GM18951 (cell line): ENCODE results near the gene SLC22A2.
"Not testable (repeated sequence)": the region's sequence is repeated elsewhere in the genome, so short reads cannot be mapped to it uniquely, and the experiment has no call there.

Experiments
- POLR2A ChIP-seq: IDR thresholded peaks from 4 replicates; pipeline ENCODE4 v1.6.1; 2011; ENCODE audit warnings: mild to moderate bottlenecking; ENCODE audit not compliant: insufficient read length, insufficient read depth; ENCODE audit errors: extremely low read depth
- in situ Hi-C: fragments of 300-500 bp; cut with MboI; formaldehyde crosslinking; loops from one replicate; pipeline ENCODE4 v1.12.0; 2022; ENCODE audit warnings: low sequenced_read_pairs, mixed read lengths, inconsistent platforms; ENCODE audit not compliant: unreplicated experiment

SLC22A2 gene

GRCh38 chr6:160258346-160259142, at the start of gene SLC22A2:
TSS of gene SLC22A2 (minus strand) at chr6:160258821. CDS start at chr6:160258757, 64 bp downstream.
- no peak for TF ChIP-seq POLR2A
- in situ Hi-C loops = no loop called here

- TF ChIP-seq POLR2A = no peak
- in situ Hi-C loops = no loop called here
Observed at GRCh38 chr6:160305926-160306713, 47.5 kb upstream of the SLC22A2 start.

- in situ Hi-C loops = no loop called here
Observed at GRCh38 chr6:160303806-160304205, 45.2 kb upstream of the SLC22A2 start.

GRCh38 chr6:160302431-160303082, 43.9 kb upstream of the SLC22A2 start:
- in situ Hi-C loops = not testable (repeated sequence)

More at GRCh38 chr6:160303806-160304205, 45.2 kb upstream of the SLC22A2 start:
- no peak for TF ChIP-seq POLR2A

GRCh38 chr6:160301339-160301738, 42.7 kb upstream of the SLC22A2 start:
- TF ChIP-seq POLR2A = no peak
- in situ Hi-C loops = no loop called here

GRCh38 chr6:160300076-160300695, 41.6 kb upstream of the SLC22A2 start:
- in situ Hi-C loops = no loop called here
- TF ChIP-seq POLR2A = no peak

- no peak for TF ChIP-seq POLR2A
Observed at GRCh38 chr6:160299559-160299958, 40.9 kb upstream of the SLC22A2 start.

GRCh38 chr6:160298121-160298520, 39.5 kb upstream of the SLC22A2 start:
- in situ Hi-C loops = no loop called here
- no peak for TF ChIP-seq POLR2A

More at GRCh38 chr6:160299559-160299958, 40.9 kb upstream of the SLC22A2 start:
- in situ Hi-C loops = no loop called here

GRCh38 chr6:160297310-160297709, 38.7 kb upstream of the SLC22A2 start:
- no peak for TF ChIP-seq POLR2A
- in situ Hi-C loops = no loop called here

GRCh38 chr6:160293844-160294243, 35.2 kb upstream of the SLC22A2 start:
- in situ Hi-C loops = no loop called here
- no peak for TF ChIP-seq POLR2A

- in situ Hi-C loops = no loop called here
- no peak for TF ChIP-seq POLR2A
Observed at GRCh38 chr6:160285541-160286105, 27.0 kb upstream of the SLC22A2 start.

- in situ Hi-C loops = no loop called here
- no peak for TF ChIP-seq POLR2A
Observed at GRCh38 chr6:160284575-160284974, 26.0 kb upstream of the SLC22A2 start.

GRCh38 chr6:160282444-160282843, 23.8 kb upstream of the SLC22A2 start:
- in situ Hi-C loops = no loop called here
- no peak for TF ChIP-seq POLR2A
